ENCODE data around the gene VPS33A.

Gene VPS33A

DNA sequence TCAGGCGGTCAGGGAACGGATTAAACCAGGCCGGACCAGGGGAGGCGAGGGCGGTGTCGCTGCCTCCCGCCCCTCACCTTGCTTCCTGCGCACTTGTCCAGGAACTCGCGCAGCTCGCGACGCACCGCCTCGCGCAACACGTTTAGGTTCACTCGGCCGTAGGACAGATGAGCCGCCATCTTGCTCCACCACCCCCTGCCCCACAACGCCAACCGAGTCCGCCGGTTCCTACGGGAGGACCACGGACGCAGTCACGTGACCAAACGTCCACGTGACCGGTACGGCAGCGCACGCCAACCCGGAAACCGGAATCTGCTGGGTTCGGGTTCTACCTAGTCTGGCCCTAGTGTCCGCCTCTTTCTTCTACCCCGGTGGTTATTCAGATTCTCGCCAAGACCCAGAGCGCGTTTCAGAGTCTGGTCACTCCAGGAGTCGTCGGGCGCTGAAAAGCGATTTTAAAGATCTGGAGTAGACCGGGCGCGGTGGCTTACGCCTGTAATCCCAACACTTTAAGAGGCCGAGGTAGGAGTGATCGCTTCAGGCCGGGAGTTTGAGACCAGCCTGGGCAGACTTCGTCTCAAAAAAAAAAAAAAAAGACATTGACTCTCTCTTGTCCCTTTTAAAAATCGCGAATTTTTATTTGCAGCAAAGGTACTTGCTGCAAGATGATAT lies at the start of gene VPS33A:
Gene VPS33A, minus strand, starts transcription at position 265 of the 672 bp plus-strand sequence. Its CDS starts 86 bp downstream, at position 179.
- Histone ChIP-seq H3K9me3 (replicated peaks; ENCODE audit: insufficient read depth, low read length) (no peaks in the 10 kb centered on the region), H3K79me2 (ENCODE audit: low read length) (peaks cover 6% of the 10 kb centered on the region; the same call in 1 of the 2 replicates), H3K36me3 (replicated peaks; ENCODE audit: insufficient read depth, low read length) (no peaks in the 10 kb centered on the region), H3K4me3 (ENCODE audit: low read length) (peak within 1 kb of the TSS; percentile 86), H3K4me2 (ENCODE audit: low read depth, low read length) (peak within 1 kb of the TSS; percentile 60), H3F3A (ENCODE audit: insufficient read depth, low read length) (0 out of 2 replicates have a peak, but pooled peaks cover 4% of the 10 kb centered on the region), H3K9ac (ENCODE audit: low read length) (peak within 1 kb of the TSS; percentile 85), H3K4me1 (ENCODE audit: low read length) (no peaks in the 10 kb centered on the region), H3K27ac (ENCODE audit: low read length) (peak within 1 kb of the TSS; percentile 83; the same call in 1 of the 2 replicates), H3K27me3 (replicated peaks; ENCODE audit: insufficient read depth, low read length) (no peaks in the 10 kb centered on the region), H4K20me1 (ENCODE audit: insufficient read depth, low read length) (no peaks in the 10 kb centered on the region), H2AFZ (ENCODE audit: low read length) (peak within 1 kb of the TSS; percentile 86), H3K9me2 (replicated peaks; ENCODE audit: insufficient read depth, low read length) (no peaks in the 10 kb centered on the region)
- DNase-seq: peak; percentile 92
- TF ChIP-seq EZH2 (optimal IDR thresholded peaks at IDR 0.05; ENCODE audit: low read depth, low read length) (no peak), EZH2phosphoT487 (IDR thresholded peaks at IDR 0.05; ENCODE audit: low read length) (no peak)
- TF ChIP-seq, protein P1, sequence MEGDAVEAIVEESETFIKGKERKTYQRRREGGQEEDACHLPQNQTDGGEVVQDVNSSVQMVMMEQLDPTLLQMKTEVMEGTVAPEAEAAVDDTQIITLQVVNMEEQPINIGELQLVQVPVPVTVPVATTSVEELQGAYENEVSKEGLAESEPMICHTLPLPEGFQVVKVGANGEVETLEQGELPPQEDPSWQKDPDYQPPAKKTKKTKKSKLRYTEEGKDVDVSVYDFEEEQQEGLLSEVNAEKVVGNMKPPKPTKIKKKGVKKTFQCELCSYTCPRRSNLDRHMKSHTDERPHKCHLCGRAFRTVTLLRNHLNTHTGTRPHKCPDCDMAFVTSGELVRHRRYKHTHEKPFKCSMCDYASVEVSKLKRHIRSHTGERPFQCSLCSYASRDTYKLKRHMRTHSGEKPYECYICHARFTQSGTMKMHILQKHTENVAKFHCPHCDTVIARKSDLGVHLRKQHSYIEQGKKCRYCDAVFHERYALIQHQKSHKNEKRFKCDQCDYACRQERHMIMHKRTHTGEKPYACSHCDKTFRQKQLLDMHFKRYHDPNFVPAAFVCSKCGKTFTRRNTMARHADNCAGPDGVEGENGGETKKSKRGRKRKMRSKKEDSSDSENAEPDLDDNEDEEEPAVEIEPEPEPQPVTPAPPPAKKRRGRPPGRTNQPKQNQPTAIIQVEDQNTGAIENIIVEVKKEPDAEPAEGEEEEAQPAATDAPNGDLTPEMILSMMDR (IDR thresholded peaks at IDR 0.05; ENCODE audit: low read length): no peak

DNA sequence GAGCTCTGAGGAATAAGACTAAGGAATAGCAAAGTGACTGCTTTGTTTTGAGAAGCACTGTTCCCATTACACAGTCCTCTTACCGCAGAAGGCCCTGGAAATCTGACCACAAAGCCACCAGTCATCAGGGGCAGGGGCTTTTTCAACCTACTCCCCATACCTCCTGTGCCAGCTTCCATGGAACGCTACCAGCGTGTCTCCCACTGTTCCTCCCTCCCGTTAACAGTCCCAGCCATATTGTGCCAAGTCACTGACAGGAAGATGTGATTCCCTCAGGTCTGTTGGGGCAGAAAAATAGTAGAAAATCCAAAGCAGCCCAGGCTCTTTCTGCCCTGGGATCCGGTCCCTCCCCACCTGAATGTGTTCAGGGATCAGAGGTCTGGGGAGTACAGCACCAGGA lies 46.6 kb upstream of the VPS33A start:
- H3K9ac ChIP-seq (ENCODE audit: low read length): no peak overlapping the region

DNA sequence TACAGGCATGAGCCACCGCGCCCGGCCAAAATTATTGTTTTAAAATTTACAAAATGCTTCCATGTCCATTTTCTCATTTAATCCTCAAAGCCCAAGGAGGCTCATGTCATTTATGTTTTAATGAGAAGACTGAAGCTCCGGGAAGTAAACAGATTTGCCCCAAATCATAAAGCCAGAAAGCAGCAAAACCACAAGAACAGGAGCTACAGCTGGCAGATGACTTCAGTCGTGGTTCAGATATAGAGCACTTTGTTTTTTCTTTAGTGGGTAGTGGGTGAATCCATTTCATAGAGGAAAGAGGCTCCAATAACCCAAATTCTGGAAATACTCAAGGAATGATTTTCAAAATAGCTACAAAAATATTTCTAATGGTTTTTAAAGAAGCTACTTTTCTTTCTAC lies 45.4 kb upstream of the VPS33A start:
- no peak for DNase-seq
- Histone ChIP-seq H3K9ac (ENCODE audit: low read length) (no peak overlapping the region), H3K27me3 (replicated peaks; ENCODE audit: insufficient read depth, low read length) (no peaks in the 10 kb centered on the region), H3K27ac (ENCODE audit: low read length) (no peak overlapping the region), H3K9me3 (replicated peaks; ENCODE audit: insufficient read depth, low read length) (no peaks in the 10 kb centered on the region), H3K4me2 (ENCODE audit: low read depth, low read length) (no peak overlapping the region), H4K20me1 (ENCODE audit: insufficient read depth, low read length) (no peaks in the 10 kb centered on the region), H3K36me3 (replicated peaks; ENCODE audit: insufficient read depth, low read length) (no peaks in the 10 kb centered on the region), H3K79me2 (ENCODE audit: low read length) (no peaks in the 10 kb centered on the region), H2AFZ (ENCODE audit: low read length) (no peak overlapping the region), H3F3A (ENCODE audit: insufficient read depth, low read length) (no peaks in the 10 kb centered on the region), H3K9me2 (replicated peaks; ENCODE audit: insufficient read depth, low read length) (no peaks in the 10 kb centered on the region), H3K4me1 (ENCODE audit: low read length) (no peaks in the 10 kb centered on the region), H3K4me3 (ENCODE audit: low read length) (no peak overlapping the region)
- no peak for TF ChIP-seq EZH2phosphoT487 (IDR thresholded peaks at IDR 0.05; ENCODE audit: low read length)
- TF ChIP-seq EZH2 (optimal IDR thresholded peaks at IDR 0.05; ENCODE audit: low read depth, low read length): no peak
- TF ChIP-seq, protein P1 (IDR thresholded peaks at IDR 0.05; ENCODE audit: low read length): no peak

More for the DNA sequence above, 46.6 kb upstream of the VPS33A start:
- no peaks in the 10 kb centered on the region for H3K4me1 ChIP-seq (ENCODE audit: low read length)
- no peaks in the 10 kb centered on the region for H4K20me1 ChIP-seq (ENCODE audit: insufficient read depth, low read length)
- H3K4me2 ChIP-seq (ENCODE audit: low read depth, low read length): no peak overlapping the region
- DNase-seq: no peak
- TF ChIP-seq, protein P1 (IDR thresholded peaks at IDR 0.05; ENCODE audit: low read length): no peak
- no peak for TF ChIP-seq EZH2phosphoT487 (IDR thresholded peaks at IDR 0.05; ENCODE audit: low read length)
- TF ChIP-seq EZH2 (optimal IDR thresholded peaks at IDR 0.05; ENCODE audit: low read depth, low read length): no peak
- no peaks in the 10 kb centered on the region for H3K9me2 ChIP-seq (replicated peaks; ENCODE audit: insufficient read depth, low read length)
- H2AFZ ChIP-seq (ENCODE audit: low read length): no peak overlapping the region
- H3F3A ChIP-seq (ENCODE audit: insufficient read depth, low read length): no peaks in the 10 kb centered on the region
- no peak overlapping the region for H3K27ac ChIP-seq (ENCODE audit: low read length)
- no peak overlapping the region for H3K4me3 ChIP-seq (ENCODE audit: low read length)
- no peaks in the 10 kb centered on the region for H3K9me3 ChIP-seq (replicated peaks; ENCODE audit: insufficient read depth, low read length)
- no peaks in the 10 kb centered on the region for H3K36me3 ChIP-seq (replicated peaks; ENCODE audit: insufficient read depth, low read length)
- H3K27me3 ChIP-seq (replicated peaks; ENCODE audit: insufficient read depth, low read length): no peaks in the 10 kb centered on the region
- no peaks in the 10 kb centered on the region for H3K79me2 ChIP-seq (ENCODE audit: low read length)
